ENCODE data around the gene DSCAML1. TPM values are rescaled to one million over a fixed set of nuclear protein-coding genes. Genes with fewer than 3 reads are reported as not detected.

DSCAML1 gene
- total and polyA plus RNA-seq, 2 of the 8 experiments (the other 6 are each of a cell fraction or from before 2014, with no cell fraction given) = 0.19 to 0.24 TPM

DNA sequence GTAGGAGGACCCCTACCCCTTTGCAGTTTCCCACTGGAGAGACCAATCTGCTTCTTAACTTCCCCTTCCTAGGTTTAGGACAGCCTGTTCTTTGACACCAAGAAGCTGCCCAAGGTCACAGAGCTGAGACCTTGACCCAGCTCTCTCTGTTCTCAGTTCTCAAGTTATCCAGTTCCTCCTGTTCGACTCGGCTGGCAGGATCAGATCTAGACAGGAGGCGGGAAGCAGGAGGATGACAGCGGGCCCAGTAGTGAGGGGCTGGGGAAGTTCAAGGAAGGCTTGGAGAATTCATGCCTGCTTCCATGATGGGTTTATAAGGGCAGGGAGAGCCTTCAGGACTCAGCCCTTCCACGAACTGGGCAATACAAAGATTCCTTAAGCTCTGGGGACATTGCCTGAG, 210.6 kb downstream of the DSCAML1 start (continued):
- TF ChIP-seq EP300 (IDR thresholded peaks at IDR 0.05; ENCODE audit: borderline replicate concordance in 1 of 2, low read depth in 2 of 2, low read length in 2 of 2) = no peak

Data from H1 (cell line).